Esophagus squamous epithelium (tissue), 4 donors: ENCODE data around the gene PSME3IP1.

Experiments used
- CTCF ChIP-seq, 6 experiments: fragments of 450-650 bp in 4 of 6; fragments of 200-600 bp in 2 of 6; sonication (generic) in 2 of 6; IDR thresholded peaks; one replicate each; pipeline ENCODE4 v1.5.1; 2016 to 2019; ENCODE audit warnings: antibody characterized with exemption in 6 of 6, mild to moderate bottlenecking in 4 of 6, moderate library complexity in 4 of 6
- POLR2A ChIP-seq, 4 donors: fragments of 450-650 bp; IDR thresholded peaks; one replicate each; pipeline ENCODE4 v1.6.1; 2017; ENCODE audit warnings: antibody characterized with exemption in 4 of 4, mild to moderate bottlenecking in 4 of 4, moderate library complexity in 3 of 4

GRCh38 chr16:57131351-57131970 lies 54.4 kb downstream of the PSME3IP1 start:
- TF ChIP-seq CTCF (IDR thresholded peaks at IDR 0.05) (no peak), POLR2A (IDR thresholded peaks at IDR 0.05) (no peak)
